Inferior parietal cortex (tissue), 1 donor: Measurements from ENCODE around the gene EPB41.
"Not testable (repeated sequence)": the region's sequence is repeated elsewhere in the genome, so short reads cannot be mapped to it uniquely, and the experiment has no call there.

Source experiments
- DNase-seq: peaks from one replicate; pipeline ENCODE4 v3.0.0-alpha.2; 2016; ENCODE audit errors: extremely low spot score

EPB41 gene

GRCh38 chr1:29050166-29050565 is 135.8 kb downstream of the EPB41 start:
- DNase-seq, result no peak

DNA sequence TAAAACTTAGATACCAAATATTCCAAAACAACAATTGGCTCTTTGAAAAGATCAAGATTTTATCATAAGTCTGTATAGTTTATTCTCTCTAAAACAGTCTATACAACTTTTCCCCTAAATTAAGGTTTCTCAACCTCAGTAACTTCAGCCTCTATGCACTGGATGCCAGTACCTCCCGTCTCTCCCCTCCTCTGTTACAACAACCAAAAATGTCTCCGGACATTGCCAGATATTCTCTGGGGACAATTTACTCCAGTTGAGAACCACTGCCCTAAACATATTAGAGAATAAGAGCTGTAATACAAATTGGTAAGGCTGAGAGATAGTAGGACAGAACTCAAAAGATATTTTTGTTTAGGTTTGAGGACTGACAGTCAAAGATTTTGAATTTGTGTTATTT is 137.7 kb downstream of the EPB41 start:
- DNase-seq, result no peak

DNA sequence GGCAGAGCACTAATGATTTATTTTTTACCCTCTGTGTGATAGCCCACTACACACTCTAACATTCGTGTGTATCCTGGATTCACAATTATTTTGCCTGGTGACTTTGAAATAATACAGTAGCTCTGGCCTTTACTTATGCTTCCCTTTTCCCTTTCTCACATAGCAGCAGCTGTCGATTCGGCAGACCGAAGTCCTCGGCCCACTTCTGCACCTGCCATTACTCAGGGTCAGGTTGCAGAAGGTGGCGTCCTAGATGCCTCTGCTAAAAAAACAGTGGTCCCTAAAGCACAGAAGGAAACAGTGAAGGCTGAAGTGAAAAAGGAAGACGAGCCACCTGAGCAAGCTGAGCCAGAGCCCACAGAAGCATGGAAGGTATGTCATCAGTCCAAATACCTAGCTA is 138.6 kb downstream of the EPB41 start:
- DNase-seq, result no peak

DNA sequence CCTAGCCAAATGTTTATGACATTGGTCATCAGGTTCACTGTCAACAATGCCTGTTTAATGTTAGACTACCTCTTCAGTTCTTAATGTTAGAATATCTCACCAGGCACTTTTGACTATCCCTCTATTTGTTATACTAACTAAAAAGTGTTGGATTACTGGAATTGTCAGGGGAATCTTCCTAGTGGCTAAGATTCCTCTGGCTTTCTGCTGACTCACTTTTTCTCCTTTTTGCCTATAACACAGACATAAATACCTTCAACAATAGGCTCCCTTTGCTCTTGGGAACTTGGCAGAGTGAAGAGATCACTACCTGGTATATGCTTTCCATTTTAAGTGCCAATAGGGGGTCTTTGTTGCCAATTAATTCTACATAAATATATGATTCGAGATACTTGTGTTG is 140.8 kb downstream of the EPB41 start:
- no peak for DNase-seq

GRCh38 chr1:29056256-29056655 is 141.9 kb downstream of the EPB41 start:
- DNase-seq, result no peak

DNA sequence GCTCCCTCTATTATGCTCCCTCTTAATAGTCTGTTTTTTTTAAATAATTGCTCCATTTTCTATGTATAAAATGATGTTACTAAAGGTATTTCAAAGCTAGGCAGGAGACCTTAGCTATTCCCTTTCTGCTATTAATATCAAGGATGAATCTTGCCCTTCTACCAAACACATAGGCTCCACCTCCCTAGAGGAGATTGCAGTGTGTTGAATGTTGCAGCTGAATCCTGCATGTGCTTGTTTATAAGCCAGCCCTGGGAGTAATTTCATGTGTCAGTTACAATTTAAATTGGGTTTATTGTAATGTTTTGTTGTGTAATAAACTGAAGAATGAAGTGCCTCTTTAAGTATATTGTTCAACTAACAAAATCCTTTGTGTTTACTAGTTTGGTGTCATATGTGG is 143.3 kb downstream of the EPB41 start:
- DNase-seq, result no peak

DNA sequence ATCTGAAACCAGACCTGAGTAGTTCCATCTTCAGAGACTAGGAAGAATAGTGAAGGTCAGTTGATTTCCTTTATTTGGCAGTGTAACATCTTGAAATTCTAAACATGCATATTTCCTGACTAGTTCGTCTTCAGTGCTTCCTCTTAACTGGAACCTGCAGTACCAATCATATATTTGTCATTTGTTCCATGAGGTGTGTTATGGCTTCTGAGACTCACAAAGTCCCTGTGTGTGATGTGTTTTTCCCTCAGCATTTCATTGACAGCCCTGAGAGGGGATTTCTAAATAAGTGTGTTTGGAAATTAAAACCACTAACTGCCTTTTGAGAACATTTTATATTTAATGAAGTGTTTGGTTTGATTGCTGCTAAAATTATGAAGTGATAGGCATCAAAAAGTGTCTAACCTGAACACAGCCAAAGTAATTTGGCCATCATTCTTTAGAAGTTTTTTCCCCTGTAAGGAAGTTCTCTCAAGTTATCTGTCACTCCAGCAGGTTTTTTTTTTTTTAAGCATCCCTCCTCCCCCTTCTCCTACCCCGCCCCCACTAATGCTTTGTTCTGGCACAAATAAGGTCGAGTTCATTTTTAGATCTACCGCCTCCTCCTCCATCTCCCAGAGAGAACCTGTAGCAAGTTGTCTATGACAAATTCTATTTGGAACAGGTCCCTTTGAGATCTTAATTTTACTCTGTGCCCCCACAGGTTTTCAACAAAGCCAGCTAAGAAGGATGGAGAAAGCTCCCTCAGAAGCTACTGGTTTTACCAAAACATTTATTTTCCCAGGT is 148.0 kb downstream of the EPB41 start:
- no peak for DNase-seq

- DNase-seq, result no peak
Observed at GRCh38 chr1:29064064-29064463, 149.7 kb downstream of the EPB41 start.

GRCh38 chr1:29077155-29077554 is 162.8 kb downstream of the EPB41 start:
- DNase-seq, result no peak

DNA sequence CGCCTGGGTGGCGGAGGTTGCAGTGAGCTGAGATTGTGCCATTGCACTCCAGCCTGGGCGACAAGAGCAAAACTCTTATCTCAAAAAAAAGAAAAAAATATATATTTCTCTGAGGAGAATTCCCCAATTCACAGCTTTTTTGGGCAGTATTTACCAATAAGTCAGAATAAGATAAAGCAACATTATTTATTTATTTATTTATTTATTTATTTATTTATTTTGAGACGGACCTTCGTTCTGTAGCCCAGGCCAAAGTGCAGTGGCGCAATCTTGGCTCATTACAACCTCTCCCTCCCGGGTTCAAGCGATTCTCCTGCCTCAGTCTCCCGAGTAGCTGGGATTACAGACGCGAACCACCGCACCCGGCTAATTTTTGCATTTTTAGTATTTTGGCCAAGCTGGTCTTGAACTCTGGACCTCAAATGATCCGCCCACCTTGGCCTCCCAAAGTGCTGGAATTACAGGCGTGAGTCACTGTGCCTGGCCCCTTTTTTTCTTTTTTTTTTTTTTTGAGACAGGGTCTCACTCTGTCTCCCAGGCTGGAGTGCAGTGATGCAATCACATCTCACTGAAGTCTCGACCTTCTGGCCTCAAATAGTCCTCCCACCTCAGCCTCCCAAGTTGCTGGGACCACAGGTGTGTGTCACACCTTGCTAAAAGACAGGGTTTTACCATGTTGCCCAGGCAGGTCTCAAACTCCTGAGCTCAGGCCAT is 165.7 kb downstream of the EPB41 start:
- not testable (repeated sequence) for DNase-seq

DNA sequence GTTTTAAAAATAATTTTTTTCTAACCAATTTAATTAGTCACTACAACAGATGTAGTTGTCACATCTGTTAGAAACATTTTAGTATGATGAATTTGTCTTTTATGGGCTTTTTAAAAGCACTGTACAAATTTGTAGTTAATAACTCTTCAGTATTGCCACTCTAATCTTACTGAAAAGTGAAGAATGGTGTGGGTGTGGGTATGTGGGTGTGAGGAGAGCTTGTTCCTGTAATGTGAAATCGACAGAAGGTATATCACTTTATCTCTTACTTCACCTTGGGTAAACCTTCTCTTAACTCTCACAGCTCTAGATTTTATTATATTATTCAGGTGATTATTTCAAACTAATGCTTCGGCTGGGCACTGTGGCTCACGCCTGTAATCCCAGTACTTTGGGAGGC is 166.8 kb downstream of the EPB41 start:
- no peak for DNase-seq

DNA sequence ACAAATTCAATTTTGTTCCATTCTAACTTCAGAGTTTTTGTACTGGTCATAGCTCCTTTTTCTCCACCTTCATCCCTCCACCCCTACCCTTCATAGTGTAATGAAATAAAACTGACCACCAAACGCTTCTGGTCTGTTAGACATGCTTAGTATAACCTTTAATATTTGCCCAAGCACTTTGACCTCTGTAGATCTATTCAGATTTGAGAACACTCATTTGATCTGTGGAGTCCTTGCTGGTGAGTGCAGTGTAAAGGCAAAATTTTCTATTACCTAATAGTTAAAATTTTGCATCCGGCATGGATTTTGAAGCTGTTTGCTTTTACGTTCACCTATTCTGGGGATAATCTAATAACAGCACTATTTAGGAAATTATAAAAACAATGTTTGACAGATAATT is 168.2 kb downstream of the EPB41 start:
- DNase-seq, result no peak

- no peak for DNase-seq
Observed at GRCh38 chr1:29083317-29084195, 169.2 kb downstream of the EPB41 start.

DNA sequence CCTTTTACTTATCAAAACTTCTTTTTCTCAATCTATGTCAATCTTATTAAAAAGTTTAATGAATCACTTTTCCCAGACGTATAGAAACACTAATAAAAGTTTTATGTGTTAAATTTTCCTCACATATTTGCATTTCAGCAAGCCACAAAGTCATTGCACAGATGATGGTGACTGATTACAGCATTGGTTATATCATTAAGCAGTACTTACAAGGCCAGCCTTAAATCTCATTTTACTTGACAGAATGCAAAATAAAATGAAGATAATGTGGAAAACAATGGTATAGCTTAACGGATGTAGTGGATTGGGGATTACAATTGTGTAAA is 169.8 kb downstream of the EPB41 start:
- no peak for DNase-seq

- no peak for DNase-seq
Observed at GRCh38 chr1:29090937-29091618, 176.7 kb downstream of the EPB41 start.

DNA sequence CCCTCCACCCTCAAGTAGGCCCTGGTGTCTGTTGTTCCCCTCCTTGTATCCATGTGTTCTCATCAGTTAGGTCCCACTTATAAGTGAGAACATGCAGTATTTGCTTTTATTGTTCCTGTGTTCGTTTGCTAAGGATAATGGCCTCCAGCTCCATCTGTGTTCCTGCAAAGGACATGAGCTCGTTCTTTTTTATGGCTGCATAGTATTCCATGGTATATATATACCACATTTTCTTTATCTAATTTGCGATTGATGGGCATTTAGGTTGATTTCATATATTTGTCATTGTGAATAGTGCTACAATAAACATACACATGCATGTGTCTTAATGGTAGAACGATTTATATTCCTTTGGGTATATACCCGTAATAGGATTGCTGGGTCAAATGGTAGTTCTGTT is 178.3 kb downstream of the EPB41 start:
- not testable (repeated sequence) for DNase-seq

DNA sequence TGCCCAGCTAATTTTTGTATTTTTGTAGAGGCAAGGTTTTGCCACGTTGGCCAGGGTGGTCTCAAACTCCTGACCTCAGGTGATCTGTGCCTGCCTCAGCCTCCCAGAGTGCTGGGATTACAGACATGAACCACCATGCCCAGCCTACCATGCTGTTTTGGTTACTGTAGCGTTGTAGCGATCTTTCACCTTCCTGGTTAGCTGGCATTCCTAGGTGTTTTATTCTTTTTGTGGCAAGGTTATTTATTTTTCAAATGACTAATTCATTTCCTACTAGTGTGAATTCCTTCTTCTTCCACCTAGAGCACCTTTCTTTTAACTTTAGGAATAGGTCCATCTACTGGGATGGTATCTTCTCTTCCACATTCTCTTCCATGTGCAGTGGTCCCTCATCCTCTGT is 180.1 kb downstream of the EPB41 start:
- DNase-seq, result no peak

GRCh38 chr1:29094954-29095353 is 180.6 kb downstream of the EPB41 start:
- DNase-seq, result no peak

DNA sequence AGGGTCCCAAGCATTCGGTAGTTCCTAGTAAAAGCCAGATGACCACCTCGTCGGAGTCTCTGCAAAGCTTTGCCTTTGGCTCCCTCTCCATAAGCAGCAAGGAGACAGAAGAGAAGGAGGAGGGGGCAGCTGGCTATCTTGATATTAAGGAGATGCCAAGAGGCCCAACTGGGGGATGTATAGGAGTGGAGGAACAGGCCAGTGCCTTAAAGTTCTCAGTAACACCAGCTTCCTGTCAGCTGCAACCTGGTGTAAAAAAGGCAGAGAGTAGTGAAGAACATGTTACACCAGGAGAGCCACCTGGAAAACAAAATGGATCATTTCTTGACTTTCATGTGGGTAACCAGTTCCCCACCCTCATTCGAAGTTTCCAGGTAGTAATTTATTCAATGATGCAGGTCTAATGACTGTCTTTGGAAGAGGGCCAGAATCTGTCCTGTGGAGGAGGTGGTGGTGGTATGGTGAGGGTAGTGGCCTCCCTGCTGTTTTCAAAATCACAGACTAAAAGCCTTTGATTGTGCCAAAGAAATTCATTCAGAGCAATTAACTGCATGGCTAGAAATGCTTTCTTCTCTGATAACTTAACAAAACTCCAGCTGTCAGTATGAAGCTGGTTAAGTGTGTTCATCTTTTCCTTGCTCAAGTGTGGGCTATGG is 182.0 kb downstream of the EPB41 start:
- DNase-seq, result no peak

- no peak for DNase-seq
Observed at GRCh38 chr1:29099286-29099685, 184.9 kb downstream of the EPB41 start.

DNA sequence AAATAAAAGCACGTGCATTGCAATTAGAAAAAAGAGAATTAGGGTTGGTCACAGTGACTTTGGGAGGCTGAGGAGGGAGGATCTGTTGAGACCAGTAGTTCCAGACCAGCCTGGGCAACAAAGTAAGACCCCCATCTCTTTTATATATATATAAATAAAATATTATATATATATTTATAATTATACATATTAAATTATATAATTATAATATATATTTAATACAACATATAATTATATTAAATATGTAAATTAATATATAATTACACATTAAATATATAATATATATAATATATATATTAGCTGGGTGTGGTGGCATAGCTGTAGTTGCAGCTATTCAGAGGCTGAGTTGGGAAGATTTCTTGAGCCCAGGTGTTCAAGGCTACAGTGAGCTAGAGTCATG is 186.1 kb downstream of the EPB41 start:
- DNase-seq, result no peak
